Measurements from ENCODE around the gene DENND2C. TPM values are rescaled to one million over a fixed set of nuclear protein-coding genes. Genes with fewer than 3 reads are reported as not detected.

The DENND2C gene
- total and polyA plus RNA-seq, 2 experiments from 2014 or later: 1.1 to 1.8 TPM

GRCh38 chr1:114551400-114551799 is 118.4 kb downstream of the DENND2C start:
- Histone ChIP-seq H3K27me3 (no peaks in the 10 kb centered on the region), H3K36me3 (no peaks in the 10 kb centered on the region), H3K4me1 (ENCODE audit: low read depth) (no peaks in the 10 kb centered on the region), H3K27ac (no peak overlapping the region), H3K9me3 (ENCODE audit: low read depth) (no peaks in the 10 kb centered on the region), H3K4me3 (no peak overlapping the region)
- TF ChIP-seq CTCF (IDR thresholded peaks at IDR 0.05; ENCODE audit: low read depth, low read length): peak; percentile 2
- DNase-seq (ENCODE audit: low read depth in 1 of 2, low spot score in 1 of 2): peak in 1 of 2 donors; percentile 12

DNA sequence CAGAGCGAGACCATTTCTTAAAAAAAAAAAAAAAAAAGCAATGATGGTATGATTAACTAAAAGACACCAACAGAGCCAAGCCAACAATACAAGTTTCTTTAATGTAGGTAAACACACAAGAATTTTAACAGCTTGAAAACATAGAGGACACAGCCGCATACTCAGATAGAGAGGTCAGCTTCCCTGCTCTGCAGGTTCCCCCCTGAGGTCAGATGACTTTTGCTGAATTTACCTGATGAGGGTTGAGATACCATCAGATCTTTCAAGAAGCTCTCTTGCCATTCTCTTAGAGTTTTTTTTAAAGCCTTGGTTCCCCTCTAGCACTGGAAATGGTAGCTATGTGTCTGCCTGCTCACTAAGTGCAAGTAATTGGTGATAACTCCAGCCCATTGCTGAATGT is 119.5 kb downstream of the DENND2C start:
- DNase-seq (ENCODE audit: low read depth in 1 of 2, low spot score in 1 of 2): no peak
- TF ChIP-seq CTCF (IDR thresholded peaks at IDR 0.05; ENCODE audit: low read depth, low read length): no peak
- no peaks in the 10 kb centered on the region for H3K36me3 ChIP-seq
- H3K4me3 ChIP-seq: no peak overlapping the region
- H3K9me3 ChIP-seq (ENCODE audit: low read depth): no peaks in the 10 kb centered on the region
- H3K27ac ChIP-seq: no peak overlapping the region
- H3K27me3 ChIP-seq: no peaks in the 10 kb centered on the region
- no peaks in the 10 kb centered on the region for H3K4me1 ChIP-seq (ENCODE audit: low read depth)

- Histone ChIP-seq H3K27me3 (no peaks in the 10 kb centered on the region), H3K27ac (no peak overlapping the region), H3K4me3 (no peak overlapping the region), H3K36me3 (no peaks in the 10 kb centered on the region), H3K4me1 (ENCODE audit: low read depth) (no peaks in the 10 kb centered on the region), H3K9me3 (ENCODE audit: low read depth) (no peaks in the 10 kb centered on the region)
- DNase-seq (ENCODE audit: low read depth in 1 of 2, low spot score in 1 of 2): peak in 1 of 2 donors; percentile 29
- TF ChIP-seq CTCF (IDR thresholded peaks at IDR 0.05; ENCODE audit: low read depth, low read length): no peak
These were observed 120.7 kb downstream of the DENND2C start for GRCh38 chr1:114549137-114549536.

DNA sequence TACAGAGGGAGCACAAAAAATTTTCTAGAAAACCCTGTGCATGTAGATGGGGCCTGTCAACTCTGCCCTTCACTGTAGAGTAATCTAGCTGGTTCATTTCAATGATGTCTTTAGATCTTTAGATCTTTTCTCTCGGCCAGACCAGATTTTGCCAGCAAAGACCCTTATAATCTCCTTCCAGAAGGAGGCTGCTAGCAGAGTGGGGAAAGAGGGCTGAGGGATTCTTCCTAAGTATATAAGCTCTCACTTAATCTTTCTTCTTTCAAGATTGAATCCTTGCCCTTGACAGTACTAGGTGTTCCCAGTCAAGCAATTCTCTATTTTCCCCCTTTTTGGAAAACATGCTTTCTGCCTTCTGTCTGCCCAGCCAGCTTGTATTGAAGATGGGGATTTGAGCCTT is 122.8 kb downstream of the DENND2C start:
- no peaks in the 10 kb centered on the region for H3K27me3 ChIP-seq
- H3K9me3 ChIP-seq (ENCODE audit: low read depth): no peaks in the 10 kb centered on the region
- no peaks in the 10 kb centered on the region for H3K36me3 ChIP-seq
- H3K4me1 ChIP-seq (ENCODE audit: low read depth): no peaks in the 10 kb centered on the region
- H3K4me3 ChIP-seq: no peak overlapping the region
- H3K27ac ChIP-seq: no peak overlapping the region
- DNase-seq (ENCODE audit: low read depth in 1 of 2, low spot score in 1 of 2): no peak
- TF ChIP-seq CTCF (IDR thresholded peaks at IDR 0.05; ENCODE audit: low read depth, low read length): no peak

DNA sequence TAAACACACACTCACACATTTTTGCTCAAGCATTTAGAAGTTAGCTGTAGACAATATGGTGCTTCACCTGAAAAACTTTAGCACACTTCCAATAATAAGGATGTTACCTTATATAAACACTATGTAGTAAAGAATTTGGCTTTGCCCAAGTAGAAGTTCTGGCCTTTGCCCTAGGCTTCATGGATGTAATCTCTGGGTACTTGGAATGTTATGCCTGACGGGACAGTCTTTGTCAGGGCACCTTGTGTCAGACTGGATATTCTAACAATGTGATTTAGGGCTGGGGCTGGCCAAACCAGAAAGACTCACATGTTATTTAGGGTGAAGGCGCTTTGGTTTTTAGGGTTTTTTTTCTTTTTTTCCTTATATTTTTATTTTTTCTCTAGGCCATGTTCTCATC is 124.1 kb downstream of the DENND2C start:
- H3K27ac ChIP-seq: no peak overlapping the region
- no peaks in the 10 kb centered on the region for H3K9me3 ChIP-seq (ENCODE audit: low read depth)
- H3K4me3 ChIP-seq: no peak overlapping the region
- no peaks in the 10 kb centered on the region for H3K36me3 ChIP-seq
- no peak for TF ChIP-seq CTCF (IDR thresholded peaks at IDR 0.05; ENCODE audit: low read depth, low read length)
- no peak for DNase-seq (ENCODE audit: low read depth in 1 of 2, low spot score in 1 of 2)
- no peaks in the 10 kb centered on the region for H3K4me1 ChIP-seq (ENCODE audit: low read depth)
- H3K27me3 ChIP-seq: no peaks in the 10 kb centered on the region

DNA sequence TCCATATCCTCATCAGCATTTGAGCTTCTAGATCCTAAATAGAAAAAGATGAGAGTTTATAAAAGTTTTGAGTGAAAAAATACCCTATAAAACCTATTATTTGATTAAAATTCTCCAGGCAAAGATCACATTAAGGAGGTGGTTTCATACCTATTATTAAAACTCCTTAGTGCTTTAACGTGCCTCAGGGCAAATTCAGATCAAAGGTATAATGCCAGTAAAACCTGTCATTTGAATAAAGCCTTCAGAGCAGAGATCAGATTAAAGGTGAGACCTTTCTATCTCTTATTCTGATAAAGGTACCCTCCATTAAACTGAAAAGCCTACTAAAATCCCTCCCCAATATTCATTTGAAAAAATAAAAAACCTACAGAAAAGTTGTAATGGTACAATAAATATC is 124.5 kb downstream of the DENND2C start:
- Histone ChIP-seq H3K4me3 (no peak overlapping the region), H3K9me3 (ENCODE audit: low read depth) (no peaks in the 10 kb centered on the region), H3K27ac (no peak overlapping the region), H3K36me3 (no peaks in the 10 kb centered on the region), H3K4me1 (ENCODE audit: low read depth) (no peaks in the 10 kb centered on the region), H3K27me3 (no peaks in the 10 kb centered on the region)
- DNase-seq (ENCODE audit: low read depth in 1 of 2, low spot score in 1 of 2): no peak
- TF ChIP-seq CTCF (IDR thresholded peaks at IDR 0.05; ENCODE audit: low read depth, low read length): no peak

All from cardiac muscle cell (in vitro differentiated cells and primary cell).